B cell (primary cell): Measurements from ENCODE around the gene APOA5. TPM values are rescaled to one million over a fixed set of nuclear protein-coding genes. Genes with fewer than 3 reads are reported as not detected.

Experiments used
- ATAC-seq: fragments of 200-7000 bp; cut with Tn5 transposase; one replicate; pipeline ENCODE4 v1.10.0; 2021; ENCODE audit warnings: low read depth, mild to moderate bottlenecking, moderate number of reproducible peaks, moderate library complexity
- CTCF ChIA-PET: fragments of 350-600 bp; sonication (Branson Sonifier 250); formaldehyde crosslinking; loops from one replicate; lab custom pipeline; 2021; ENCODE audit warnings: antibody characterized with exemption, inconsistent platforms; lab: Charles Lee
- POLR2A ChIA-PET: fragments of 350-600 bp; sonication (Branson Sonifier 250); formaldehyde crosslinking; loops from one replicate; lab custom pipeline; 2021; ENCODE audit warnings: antibody characterized with exemption; lab: Charles Lee
- DNase-seq: peaks from one replicate; pipeline ENCODE4 v3.0.0; 2013
- H2AFZ ChIP-seq: 2 replicates; pipeline ENCODE4 v1.6.1; 2012; ENCODE audit warnings: mild to moderate bottlenecking, low read depth, low read length; ENCODE audit not compliant: insufficient read depth, poor library complexity, severe bottlenecking
- H3K27ac ChIP-seq, 2 donors: 1 replicate in 1 of 2; 2 replicates in 1 of 2; pipeline ENCODE4 v1.5.1; 2012 to 2013; ENCODE audit warnings: low read length in 2 of 2, mild to moderate bottlenecking in 2 of 2, moderate library complexity in 1 of 2
- H3K27me3 ChIP-seq, 4 experiments: fragments of 200-600 bp in 1 of 4; sonication (generic) in 1 of 4; replicated peaks in 1 of 4; 1 replicate in 2 of 4; 2 replicates in 2 of 4; pipeline versions ENCODE4 v1.6.1 to v1.7.0; 2013 to 2016; ENCODE audit warnings: low read length in 3 of 4, mild to moderate bottlenecking in 2 of 4, mixed read lengths in 1 of 4, moderate library complexity in 1 of 4; ENCODE audit not compliant: insufficient read depth in 4 of 4, control insufficient read depth in 3 of 4; ENCODE audit errors: control extremely low read depth in 1 of 4
- H3K36me3 ChIP-seq, 2 experiments: replicated peaks in 1 of 2; 1 replicate in 1 of 2; 2 replicates in 1 of 2; pipeline versions ENCODE4 v1.6.1 to v1.7.1; 2013; ENCODE audit warnings: low read length in 1 of 2; ENCODE audit not compliant: insufficient read depth in 2 of 2, control insufficient read depth in 1 of 2; ENCODE audit errors: control extremely low read depth in 1 of 2, extremely low read depth in 1 of 2
- H3K4me1 ChIP-seq, 2 donors: fragments of 200-600 bp in 1 of 2; sonication (generic) in 1 of 2; 1 replicate in 1 of 2; 2 replicates in 1 of 2; pipeline versions ENCODE4 v1.5.1 to v1.6.1; 2013 to 2017; ENCODE audit warnings: low read length in 2 of 2; ENCODE audit not compliant: control insufficient read depth in 2 of 2, insufficient read depth in 2 of 2
- H3K4me2 ChIP-seq: replicated peaks from 2 replicates; pipeline ENCODE3; 2012; ENCODE audit warnings: mild to moderate bottlenecking, low read depth, low read length; ENCODE audit not compliant: poor library complexity, severe bottlenecking
- H3K4me3 ChIP-seq, 5 experiments: fragments of 200-600 bp in 1 of 5; sonication (generic) in 1 of 5; 1 replicate in 3 of 5; 2 replicates in 2 of 5; pipeline versions ENCODE4 v1.5.1 to v1.7.0; 2011 to 2016; ENCODE audit warnings: low read length in 4 of 5, mild to moderate bottlenecking in 4 of 5, low read depth in 2 of 5, control low read depth in 1 of 5, moderate library complexity in 1 of 5; ENCODE audit not compliant: insufficient read depth in 1 of 5; ENCODE audit errors: control extremely low read depth in 1 of 5, extremely low read depth in 1 of 5
- H3K79me2 ChIP-seq: fragments of 200-600 bp; sonication (generic); one replicate; pipeline ENCODE4 v1.6.0; 2016; ENCODE audit warnings: low read length; ENCODE audit not compliant: control insufficient read depth, insufficient read depth
- H3K9ac ChIP-seq: fragments of 200-600 bp; sonication (generic); 2 replicates; pipeline ENCODE4 v1.6.1; 2017; ENCODE audit warnings: mild to moderate bottlenecking, low read length, moderate library complexity
- H3K9me3 ChIP-seq, 3 donors: one replicate each; pipeline versions ENCODE4 v1.6.1 to v1.7.1; 2013; ENCODE audit warnings: low read length in 2 of 3; ENCODE audit not compliant: control insufficient read depth in 2 of 3, insufficient read depth in 1 of 3; ENCODE audit errors: control extremely low read depth in 1 of 3
- H4K20me1 ChIP-seq: 2 replicates; pipeline ENCODE4 v1.6.0; 2012; ENCODE audit warnings: mild to moderate bottlenecking, low read length; ENCODE audit not compliant: insufficient read depth, control insufficient read depth, poor library complexity, severe bottlenecking
- H3K27ac Mint-ChIP-seq: one replicate; pipeline ENCODE4 v1.8.0; 2021; ENCODE audit warnings: mixed read lengths
- H3K27me3 Mint-ChIP-seq: one replicate; pipeline ENCODE4 v1.8.0; 2021; ENCODE audit warnings: mixed read lengths
- H3K4me1 Mint-ChIP-seq: one replicate; pipeline ENCODE4 v1.8.0; 2021; ENCODE audit warnings: mixed read lengths
- H3K4me3 Mint-ChIP-seq: one replicate; pipeline ENCODE4 v1.8.0; 2021; ENCODE audit warnings: mixed read lengths
- H3K9me3 Mint-ChIP-seq: one replicate; pipeline ENCODE4 v1.8.0; 2022; ENCODE audit warnings: mixed read lengths; ENCODE audit not compliant: insufficient read depth
- EZH2 ChIP-seq: IDR thresholded peaks from 2 replicates; pipeline ENCODE4 v1.6.1; 2012; ENCODE audit warnings: borderline replicate concordance, low read depth, mild to moderate bottlenecking, moderate library complexity, low read length; ENCODE audit not compliant: insufficient read depth, poor library complexity, severe bottlenecking
- WGBS: methylation state at CpG from one replicate; pipeline ENCODE4 v1.1.5; 2013; ENCODE audit warnings: missing lambda C conversion rate; ENCODE audit not compliant: insufficient coverage; 5-methylcytosine and 5-hydroxymethylcytosine counted together
- intact Hi-C: fragments of 100-400 bp; cut with micrococcal nuclease; formaldehyde crosslinking; loops from one replicate; pipeline ENCODE4 v1.10.0; 2022
- polyA minus RNA-seq: library from RNA; depleted of rRNA, polyadenylated mRNA; stranded (reverse); fragments of >200 nt; gene quantifications from 2 replicates; pipeline ENCODE4 v1.2.3, GENCODE V29; 2012
- polyA plus RNA-seq: library from polyadenylated mRNA; depleted of rRNA; stranded (reverse); fragments of >200 nt; gene quantifications from 2 replicates; pipeline ENCODE4 v1.2.3, GENCODE V29; 2012
- total RNA-seq, 2 donors: library from RNA; stranded (reverse); fragments of 120-200 nt in 1 of 2; gene quantifications; 1 replicate in 1 of 2; 2 replicates in 1 of 2; pipeline versions ENCODE4 v1.2.3 to v1.2.4, GENCODE V29; 2013 to 2022
- TF ChIP-seq, protein P1 (sequence below): fragments of 200-600 bp; IDR thresholded peaks from one replicate; pipeline ENCODE4 v1.8.0; 2022; ENCODE audit warnings: antibody characterized with exemption, mild to moderate bottlenecking

Gene APOA5, protein sequence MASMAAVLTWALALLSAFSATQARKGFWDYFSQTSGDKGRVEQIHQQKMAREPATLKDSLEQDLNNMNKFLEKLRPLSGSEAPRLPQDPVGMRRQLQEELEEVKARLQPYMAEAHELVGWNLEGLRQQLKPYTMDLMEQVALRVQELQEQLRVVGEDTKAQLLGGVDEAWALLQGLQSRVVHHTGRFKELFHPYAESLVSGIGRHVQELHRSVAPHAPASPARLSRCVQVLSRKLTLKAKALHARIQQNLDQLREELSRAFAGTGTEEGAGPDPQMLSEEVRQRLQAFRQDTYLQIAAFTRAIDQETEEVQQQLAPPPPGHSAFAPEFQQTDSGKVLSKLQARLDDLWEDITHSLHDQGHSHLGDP
- not detected in 2 replicates for total RNA-seq
- not detected for total RNA-seq (2013)
- not detected in 2 replicates for polyA plus RNA-seq
- not detected in 2 replicates for polyA minus RNA-seq

DNA sequence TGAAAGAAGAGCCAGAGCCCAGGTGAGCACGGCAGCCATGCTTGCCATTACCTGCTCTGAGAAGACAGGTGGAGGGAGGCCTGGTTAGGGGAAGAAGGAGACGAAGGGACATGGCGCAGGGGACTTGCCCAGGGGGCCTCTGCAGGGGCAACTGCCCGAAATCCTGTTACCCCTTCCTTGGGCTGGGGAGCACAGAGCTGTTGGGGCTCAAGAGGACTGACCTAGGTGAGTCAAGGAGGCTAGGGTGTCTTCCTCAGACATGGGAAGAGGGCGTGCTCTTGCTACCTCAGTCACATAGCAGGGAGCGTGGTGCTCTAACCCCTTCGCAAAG, at the start of gene APOA5:
Gene APOA5, minus strand, starts transcription at position 67 of the 331 bp plus-strand sequence. Its CDS starts 19 bp downstream, at position 48.
- ChIA-PET POLR2A (no interaction called here), CTCF (interaction anchor here (0.6 to 7.1 kb wide), 16 partner anchors 11 to 434 kb away, joined by 3 to 80 read pairs (median 6); partner anchors contain the start of genes APOA1 and SIDT2)
- peaks cover 23% of the 10 kb centered on the region for H3K4me1 Mint-ChIP-seq
- H3K9me3 ChIP-seq: no peaks in the 10 kb centered on the region
- H2AFZ ChIP-seq: peak within 1 kb of the TSS; percentile 54
- H3K27ac ChIP-seq: no peak within 1 kb of the TSS
- H3K4me1 ChIP-seq: peaks cover 16 to 22% of the 10 kb centered on the region in 2 donors
- H3K4me2 ChIP-seq: peak within 1 kb of the TSS; percentile 46
- H4K20me1 ChIP-seq: no peaks in the 10 kb centered on the region
- H3K9ac ChIP-seq: no peak within 1 kb of the TSS
- H3K36me3 ChIP-seq: no peaks in the 10 kb centered on the region
- H3K4me3 Mint-ChIP-seq: peak within 1 kb of the TSS; percentile 41
- intact Hi-C loops: loop anchor here (1.0 to 10.0 kb wide), 2 partner anchors 45 to 83 kb away; no protein-coding TSS in a partner anchor
- ATAC-seq (no peak), DNase-seq (no peak)
- H3K27me3 ChIP-seq: peaks cover 0 to 10% (median 0%) of the 10 kb centered on the region in 4 experiments
- no peak within 1 kb of the TSS for H3K27ac Mint-ChIP-seq
- no peak within 1 kb of the TSS for H3K4me3 ChIP-seq
- TF ChIP-seq EZH2: no peak
- TF ChIP-seq, protein P1, sequence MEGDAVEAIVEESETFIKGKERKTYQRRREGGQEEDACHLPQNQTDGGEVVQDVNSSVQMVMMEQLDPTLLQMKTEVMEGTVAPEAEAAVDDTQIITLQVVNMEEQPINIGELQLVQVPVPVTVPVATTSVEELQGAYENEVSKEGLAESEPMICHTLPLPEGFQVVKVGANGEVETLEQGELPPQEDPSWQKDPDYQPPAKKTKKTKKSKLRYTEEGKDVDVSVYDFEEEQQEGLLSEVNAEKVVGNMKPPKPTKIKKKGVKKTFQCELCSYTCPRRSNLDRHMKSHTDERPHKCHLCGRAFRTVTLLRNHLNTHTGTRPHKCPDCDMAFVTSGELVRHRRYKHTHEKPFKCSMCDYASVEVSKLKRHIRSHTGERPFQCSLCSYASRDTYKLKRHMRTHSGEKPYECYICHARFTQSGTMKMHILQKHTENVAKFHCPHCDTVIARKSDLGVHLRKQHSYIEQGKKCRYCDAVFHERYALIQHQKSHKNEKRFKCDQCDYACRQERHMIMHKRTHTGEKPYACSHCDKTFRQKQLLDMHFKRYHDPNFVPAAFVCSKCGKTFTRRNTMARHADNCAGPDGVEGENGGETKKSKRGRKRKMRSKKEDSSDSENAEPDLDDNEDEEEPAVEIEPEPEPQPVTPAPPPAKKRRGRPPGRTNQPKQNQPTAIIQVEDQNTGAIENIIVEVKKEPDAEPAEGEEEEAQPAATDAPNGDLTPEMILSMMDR: no peak
- H3K27me3 Mint-ChIP-seq: peaks cover 13% of the 10 kb centered on the region
- peaks cover 17% of the 10 kb centered on the region for H3K79me2 ChIP-seq
- WGBS: 96% methylated on average over 7 of the region's 7 CpGs
- no peaks in the 10 kb centered on the region for H3K9me3 Mint-ChIP-seq

DNA sequence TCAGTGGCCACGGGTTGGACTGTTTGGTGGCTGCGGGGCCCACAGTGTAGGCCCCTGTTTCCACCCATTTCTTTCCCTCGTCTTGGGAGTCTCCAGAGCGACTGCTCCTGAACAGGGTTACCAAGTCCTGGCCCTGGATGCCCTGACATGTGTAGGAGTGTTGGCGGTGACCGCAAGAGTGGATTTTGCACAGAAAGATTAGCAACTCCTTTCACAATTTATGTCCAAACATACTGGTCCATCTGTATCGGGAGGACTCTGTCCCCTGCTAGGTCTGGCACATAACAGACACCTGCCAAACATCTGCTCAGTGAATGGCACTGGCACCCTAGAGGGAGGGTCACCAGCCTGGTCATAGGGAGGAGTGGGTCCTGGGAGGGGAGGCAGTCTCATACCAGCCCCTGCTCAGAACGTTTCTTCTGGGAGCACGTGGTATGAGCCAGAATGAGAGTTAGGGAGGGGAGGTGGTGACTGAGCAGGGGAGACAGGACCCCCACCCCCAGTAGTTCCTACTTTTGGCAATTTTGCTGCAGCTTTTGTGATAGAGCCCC, 49.1 kb upstream of the APOA5 start:
- WGBS: 93% methylated on average over 6 of the region's 9 CpGs
- peaks cover 0 to 4% (median 0%) of the 10 kb centered on the region in 4 experiments for H3K27me3 ChIP-seq
- H3K27ac ChIP-seq: no peak overlapping the region
- no peaks in the 10 kb centered on the region for H4K20me1 ChIP-seq
- H3K4me3 ChIP-seq: no peak overlapping the region
- no peak for TF ChIP-seq EZH2
- TF ChIP-seq, protein P1: no peak
- H3K4me2 ChIP-seq: no peak overlapping the region
- H3K79me2 ChIP-seq: no peaks in the 10 kb centered on the region
- H3K9me3 ChIP-seq: no peaks in the 10 kb centered on the region
- no peak overlapping the region for H3K27ac Mint-ChIP-seq
- peaks cover 0 to 4% of the 10 kb centered on the region in 2 donors for H3K4me1 ChIP-seq
- ChIA-PET CTCF (no interaction called here), POLR2A (no interaction called here)
- peaks cover 4% of the 10 kb centered on the region for H3K4me1 Mint-ChIP-seq
- H3K9ac ChIP-seq: no peak overlapping the region
- intact Hi-C loops: no loop called here
- no peak for DNase-seq
- H3K4me3 Mint-ChIP-seq: no peak overlapping the region
- peaks cover 0 to 21% of the 10 kb centered on the region in 2 experiments for H3K36me3 ChIP-seq
- ATAC-seq: no peak
- H3K9me3 Mint-ChIP-seq: no peaks in the 10 kb centered on the region
- H2AFZ ChIP-seq: no peak overlapping the region
- H3K27me3 Mint-ChIP-seq: no peaks in the 10 kb centered on the region
